Liver (tissue), 9 donors: Measurements from ENCODE around the gene PNMA6F. TPM values are rescaled to one million over a fixed set of nuclear protein-coding genes. Genes with fewer than 3 reads are reported as not detected.

Experiments
- DNase-seq: peaks from one replicate; pipeline ENCODE4 v3.0.0-alpha.2; 2017; ENCODE audit warnings: low spot score
- H3K27ac ChIP-seq, 2 donors: one replicate each; pipeline ENCODE4 v1.7.0; 2013; ENCODE audit warnings: inconsistent platforms in 2 of 2, low read length in 2 of 2, control low read depth in 1 of 2, low read depth in 1 of 2, mild to moderate bottlenecking in 1 of 2
- H3K27me3 ChIP-seq, 4 donors: one replicate each; pipeline versions ENCODE4 v1.6.1 to v1.7.0; 2013; ENCODE audit warnings: low read length in 3 of 4, inconsistent platforms in 1 of 4, mild to moderate bottlenecking in 1 of 4, moderate library complexity in 1 of 4; ENCODE audit not compliant: control insufficient read depth in 4 of 4, insufficient read depth in 4 of 4
- H3K36me3 ChIP-seq, 4 donors: one replicate each; pipeline versions ENCODE4 v1.6.1 to v1.7.0; 2013; ENCODE audit warnings: low read length in 3 of 4, mild to moderate bottlenecking in 3 of 4, low read depth in 1 of 4, moderate library complexity in 1 of 4; ENCODE audit not compliant: control insufficient read depth in 4 of 4, insufficient read depth in 3 of 4
- H3K4me1 ChIP-seq, 4 donors: one replicate each; pipeline versions ENCODE4 v1.6.1 to v1.7.0; 2013; ENCODE audit warnings: low read length in 3 of 4, mild to moderate bottlenecking in 3 of 4, moderate library complexity in 1 of 4; ENCODE audit not compliant: control insufficient read depth in 4 of 4, insufficient read depth in 4 of 4
- H3K4me3 ChIP-seq, 3 donors: one replicate each; pipeline versions ENCODE4 v1.6.1 to v1.7.0; 2013; ENCODE audit warnings: low read length in 3 of 3, control low read depth in 1 of 3, low read depth in 1 of 3, mild to moderate bottlenecking in 1 of 3
- H3K9ac ChIP-seq, 2 donors: one replicate each; pipeline ENCODE4 v1.7.0; 2013; ENCODE audit warnings: low read length in 2 of 2, mild to moderate bottlenecking in 2 of 2, moderate library complexity in 2 of 2, control low read depth in 1 of 2, low read depth in 1 of 2
- H3K9me3 ChIP-seq, 4 donors: one replicate each; pipeline versions ENCODE4 v1.6.1 to v1.7.0; 2013; ENCODE audit warnings: low read length in 3 of 4; ENCODE audit not compliant: control insufficient read depth in 4 of 4
- FOXA1 ChIP-seq: IDR thresholded peaks from 2 replicates; pipeline ENCODE4 v1.6.1; 2016; ENCODE audit warnings: antibody characterized with exemption
- FOXA2 ChIP-seq: IDR thresholded peaks from 2 replicates; pipeline ENCODE4 v1.6.1; 2016; ENCODE audit warnings: antibody characterized with exemption
- GABPA ChIP-seq, 2 donors: IDR thresholded peaks in 1 of 2; conservative IDR thresholded peaks in 1 of 2; 2 replicates each; pipeline ENCODE4 v1.6.1; 2016; ENCODE audit warnings: antibody characterized with exemption in 2 of 2, mild to moderate bottlenecking in 1 of 2, moderate library complexity in 1 of 2
- HNF4A ChIP-seq, 2 donors: conservative IDR thresholded peaks; 2 replicates each; pipeline ENCODE4 v1.6.1; 2016; ENCODE audit warnings: antibody characterized with exemption in 2 of 2, mild to moderate bottlenecking in 2 of 2
- HNF4G ChIP-seq: IDR thresholded peaks from 2 replicates; pipeline ENCODE4 v1.6.1; 2016; ENCODE audit warnings: antibody characterized with exemption
- JUND ChIP-seq, 2 donors: IDR thresholded peaks; 2 replicates each; pipeline ENCODE4 v1.6.1; 2016; ENCODE audit warnings: antibody characterized with exemption in 2 of 2
- RAD21 ChIP-seq, 2 donors: IDR thresholded peaks; 2 replicates each; pipeline ENCODE4 v1.6.1; 2016; ENCODE audit warnings: antibody characterized with exemption in 2 of 2, mild to moderate bottlenecking in 2 of 2
- RXRA ChIP-seq, 2 donors: IDR thresholded peaks; 2 replicates each; pipeline ENCODE4 v1.6.1; 2017 to 2018; ENCODE audit warnings: antibody characterized with exemption in 2 of 2, mild to moderate bottlenecking in 1 of 2
- TAF1 ChIP-seq: conservative IDR thresholded peaks from 2 replicates; pipeline ENCODE4 v1.6.1; 2016; ENCODE audit warnings: antibody characterized with exemption, mild to moderate bottlenecking
- YY1 ChIP-seq: IDR thresholded peaks from 2 replicates; pipeline ENCODE4 v1.6.1; 2016; ENCODE audit warnings: antibody characterized with exemption, mild to moderate bottlenecking
- WGBS: extraction: QIAGEN DNeasy Blood & Tissue Kit; methylation state at CpG from one replicate; pipeline ENCODE4 v1.1.7; 2013; 5-methylcytosine and 5-hydroxymethylcytosine counted together
- polyA plus RNA-seq, 2 donors: library from polyadenylated mRNA; stranded (reverse) in 1 of 2; unstranded in 1 of 2; fragments of 200-250 nt in 1 of 2; fragments of >200 nt in 1 of 2; fragmentation: Nextera tagmentation in 1 of 2; extraction: Ambion mirVana in 1 of 2; gene quantifications; one replicate each; pipeline versions ENCODE4 v1.2.1 to v1.2.3, GENCODE V29; 2013 to 2015
- total RNA-seq, 2 donors: library from RNA; depleted of rRNA; stranded (reverse); fragments of >200 nt; gene quantifications; one replicate each; pipeline ENCODE4 v1.2.3, GENCODE V29; 2014
- TF ChIP-seq, protein P1 (sequence below): fragments of 150-350 bp; IDR thresholded peaks from 2 replicates; pipeline ENCODE4 v1.5.1; 2017; ENCODE audit warnings: improper control_type of control experiment, low read depth, low read length; ENCODE audit not compliant: missing input control
- TF ChIP-seq, protein P2 (sequence below): IDR thresholded peaks from 2 replicates; pipeline ENCODE4 v1.6.1; 2016; ENCODE audit warnings: antibody characterized with exemption
- TF ChIP-seq, protein P3 (sequence below): IDR thresholded peaks from 2 replicates; pipeline ENCODE4 v1.6.1; 2016; ENCODE audit warnings: antibody characterized with exemption
- TF ChIP-seq, protein P4 (sequence below): IDR thresholded peaks from 2 replicates; pipeline ENCODE4 v1.6.1; 2016; ENCODE audit warnings: antibody characterized with exemption, mild to moderate bottlenecking
- donor health status: healthy.
- donor health status: healthy.
- donor health status: healthy.
- donor health status: healthy.
- donor health status: healthy.

Gene PNMA6F
- total and polyA plus RNA-seq, 4 donors = not detected

DNA sequence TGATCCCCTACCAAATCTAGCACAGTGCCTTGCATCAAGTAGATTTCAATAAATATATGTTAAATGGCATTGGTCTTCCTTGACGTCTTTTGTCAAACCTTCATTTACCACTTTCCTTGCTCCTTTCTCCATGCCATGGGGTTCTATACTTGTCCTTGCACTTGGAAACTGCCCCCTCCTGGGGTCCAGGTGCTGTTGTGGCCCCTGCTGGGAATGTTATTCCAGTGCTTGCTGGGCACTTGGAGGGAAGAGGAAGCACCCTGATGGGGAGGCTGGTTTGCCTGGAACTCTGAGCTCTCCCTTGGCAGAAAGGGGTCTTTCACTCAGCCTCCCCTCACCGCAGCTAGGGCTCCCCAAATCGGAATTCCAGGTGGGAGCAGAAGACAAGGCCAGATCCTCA lies 31.3 kb upstream of the PNMA6F start (continued):
- TF ChIP-seq, protein P1, sequence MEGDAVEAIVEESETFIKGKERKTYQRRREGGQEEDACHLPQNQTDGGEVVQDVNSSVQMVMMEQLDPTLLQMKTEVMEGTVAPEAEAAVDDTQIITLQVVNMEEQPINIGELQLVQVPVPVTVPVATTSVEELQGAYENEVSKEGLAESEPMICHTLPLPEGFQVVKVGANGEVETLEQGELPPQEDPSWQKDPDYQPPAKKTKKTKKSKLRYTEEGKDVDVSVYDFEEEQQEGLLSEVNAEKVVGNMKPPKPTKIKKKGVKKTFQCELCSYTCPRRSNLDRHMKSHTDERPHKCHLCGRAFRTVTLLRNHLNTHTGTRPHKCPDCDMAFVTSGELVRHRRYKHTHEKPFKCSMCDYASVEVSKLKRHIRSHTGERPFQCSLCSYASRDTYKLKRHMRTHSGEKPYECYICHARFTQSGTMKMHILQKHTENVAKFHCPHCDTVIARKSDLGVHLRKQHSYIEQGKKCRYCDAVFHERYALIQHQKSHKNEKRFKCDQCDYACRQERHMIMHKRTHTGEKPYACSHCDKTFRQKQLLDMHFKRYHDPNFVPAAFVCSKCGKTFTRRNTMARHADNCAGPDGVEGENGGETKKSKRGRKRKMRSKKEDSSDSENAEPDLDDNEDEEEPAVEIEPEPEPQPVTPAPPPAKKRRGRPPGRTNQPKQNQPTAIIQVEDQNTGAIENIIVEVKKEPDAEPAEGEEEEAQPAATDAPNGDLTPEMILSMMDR = no peak
- TF ChIP-seq HNF4G (no peak), RXRA (IDR thresholded peaks at IDR 0.05) (no peak), RAD21 (IDR thresholded peaks at IDR 0.05) (no peak), GABPA (IDR thresholded peaks at IDR 0.05 in 1 of 2, conservative IDR thresholded peaks at IDR 0.05 in 1 of 2) (no peak), FOXA2 (no peak), TAF1 (no peak), FOXA1 (no peak), JUND (IDR thresholded peaks at IDR 0.05) (no peak)

DNA sequence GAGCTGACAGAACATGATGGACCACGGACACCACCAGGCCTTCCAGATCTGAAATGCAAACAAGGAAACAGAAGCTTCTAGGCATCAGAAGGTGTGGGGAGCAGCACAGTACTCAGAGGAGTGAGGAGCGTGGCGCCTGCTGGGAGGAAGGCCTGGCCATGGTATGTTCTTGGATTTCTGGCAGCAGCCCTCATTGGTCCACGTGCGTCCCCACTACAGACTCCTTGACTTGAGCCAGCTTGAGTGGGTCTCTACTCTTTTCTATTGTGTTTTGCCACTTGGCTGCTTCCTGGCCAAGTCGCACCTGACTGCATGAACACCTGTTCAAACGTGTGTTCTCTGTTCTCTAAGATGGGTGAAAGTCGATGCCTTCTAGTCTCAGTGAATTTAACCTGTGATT lies 30.4 kb upstream of the PNMA6F start:
- H3K9ac ChIP-seq = no peak overlapping the region
- 94% methylated on average over 8 of the region's 8 CpGs for WGBS

DNA sequence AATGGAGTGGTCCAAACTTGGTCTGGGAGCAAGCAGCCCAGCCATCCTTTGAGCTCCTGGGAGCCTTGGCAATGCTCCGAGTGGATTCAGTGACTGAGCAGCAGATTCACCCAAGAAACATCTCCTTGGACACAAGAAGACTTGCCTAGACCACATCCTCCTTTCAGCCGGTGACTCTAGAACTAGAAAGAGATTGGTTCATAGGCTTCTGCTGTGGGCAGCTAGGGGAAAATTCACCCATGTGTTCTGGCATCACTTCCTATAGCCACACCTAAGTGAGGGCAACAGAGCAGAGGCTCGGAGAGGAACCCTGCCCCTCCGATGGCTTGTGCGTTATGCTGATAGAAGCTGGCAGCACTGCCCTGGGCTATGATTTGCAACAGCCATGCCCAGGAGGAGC lies 28.4 kb upstream of the PNMA6F start:
- Histone ChIP-seq H3K4me1 (peaks cover 0 to 2% (median 0%) of the 10 kb centered on the region in 4 donors), H3K36me3 (peaks cover 1 to 33% (median 11%) of the 10 kb centered on the region in 4 donors), H3K27ac (no peak overlapping the region), H3K4me3 (no peak overlapping the region), H3K27me3 (no peaks in the 10 kb centered on the region), H3K9me3 (no peaks in the 10 kb centered on the region), H3K9ac (no peak overlapping the region)
- DNase-seq = no peak
- 96% methylated on average over 5 of the region's 5 CpGs for WGBS
- TF ChIP-seq, protein P2, sequence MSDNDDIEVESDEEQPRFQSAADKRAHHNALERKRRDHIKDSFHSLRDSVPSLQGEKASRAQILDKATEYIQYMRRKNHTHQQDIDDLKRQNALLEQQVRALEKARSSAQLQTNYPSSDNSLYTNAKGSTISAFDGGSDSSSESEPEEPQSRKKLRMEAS = no peak
- TF ChIP-seq, protein P3, sequence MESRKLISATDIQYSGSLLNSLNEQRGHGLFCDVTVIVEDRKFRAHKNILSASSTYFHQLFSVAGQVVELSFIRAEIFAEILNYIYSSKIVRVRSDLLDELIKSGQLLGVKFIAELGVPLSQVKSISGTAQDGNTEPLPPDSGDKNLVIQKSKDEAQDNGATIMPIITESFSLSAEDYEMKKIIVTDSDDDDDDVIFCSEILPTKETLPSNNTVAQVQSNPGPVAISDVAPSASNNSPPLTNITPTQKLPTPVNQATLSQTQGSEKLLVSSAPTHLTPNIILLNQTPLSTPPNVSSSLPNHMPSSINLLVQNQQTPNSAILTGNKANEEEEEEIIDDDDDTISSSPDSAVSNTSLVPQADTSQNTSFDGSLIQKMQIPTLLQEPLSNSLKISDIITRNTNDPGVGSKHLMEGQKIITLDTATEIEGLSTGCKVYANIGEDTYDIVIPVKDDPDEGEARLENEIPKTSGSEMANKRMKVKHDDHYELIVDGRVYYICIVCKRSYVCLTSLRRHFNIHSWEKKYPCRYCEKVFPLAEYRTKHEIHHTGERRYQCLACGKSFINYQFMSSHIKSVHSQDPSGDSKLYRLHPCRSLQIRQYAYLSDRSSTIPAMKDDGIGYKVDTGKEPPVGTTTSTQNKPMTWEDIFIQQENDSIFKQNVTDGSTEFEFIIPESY = no peak
- TF ChIP-seq FOXA2 (no peak), TAF1 (no peak), GABPA (IDR thresholded peaks at IDR 0.05 in 1 of 2, conservative IDR thresholded peaks at IDR 0.05 in 1 of 2) (no peak), YY1 (no peak), HNF4A (conservative IDR thresholded peaks at IDR 0.05) (no peak), HNF4G (no peak)
- TF ChIP-seq, protein P1 = no peak

More for the DNA sequence above, 30.4 kb upstream of the PNMA6F start:
- Histone ChIP-seq H3K4me1 (peaks cover 0 to 2% (median 0%) of the 10 kb centered on the region in 4 donors), H3K27me3 (no peaks in the 10 kb centered on the region), H3K4me3 (no peak overlapping the region), H3K36me3 (peaks cover 0 to 22% (median 8%) of the 10 kb centered on the region in 4 donors), H3K9me3 (no peaks in the 10 kb centered on the region), H3K27ac (no peak overlapping the region)
- TF ChIP-seq, protein P4, sequence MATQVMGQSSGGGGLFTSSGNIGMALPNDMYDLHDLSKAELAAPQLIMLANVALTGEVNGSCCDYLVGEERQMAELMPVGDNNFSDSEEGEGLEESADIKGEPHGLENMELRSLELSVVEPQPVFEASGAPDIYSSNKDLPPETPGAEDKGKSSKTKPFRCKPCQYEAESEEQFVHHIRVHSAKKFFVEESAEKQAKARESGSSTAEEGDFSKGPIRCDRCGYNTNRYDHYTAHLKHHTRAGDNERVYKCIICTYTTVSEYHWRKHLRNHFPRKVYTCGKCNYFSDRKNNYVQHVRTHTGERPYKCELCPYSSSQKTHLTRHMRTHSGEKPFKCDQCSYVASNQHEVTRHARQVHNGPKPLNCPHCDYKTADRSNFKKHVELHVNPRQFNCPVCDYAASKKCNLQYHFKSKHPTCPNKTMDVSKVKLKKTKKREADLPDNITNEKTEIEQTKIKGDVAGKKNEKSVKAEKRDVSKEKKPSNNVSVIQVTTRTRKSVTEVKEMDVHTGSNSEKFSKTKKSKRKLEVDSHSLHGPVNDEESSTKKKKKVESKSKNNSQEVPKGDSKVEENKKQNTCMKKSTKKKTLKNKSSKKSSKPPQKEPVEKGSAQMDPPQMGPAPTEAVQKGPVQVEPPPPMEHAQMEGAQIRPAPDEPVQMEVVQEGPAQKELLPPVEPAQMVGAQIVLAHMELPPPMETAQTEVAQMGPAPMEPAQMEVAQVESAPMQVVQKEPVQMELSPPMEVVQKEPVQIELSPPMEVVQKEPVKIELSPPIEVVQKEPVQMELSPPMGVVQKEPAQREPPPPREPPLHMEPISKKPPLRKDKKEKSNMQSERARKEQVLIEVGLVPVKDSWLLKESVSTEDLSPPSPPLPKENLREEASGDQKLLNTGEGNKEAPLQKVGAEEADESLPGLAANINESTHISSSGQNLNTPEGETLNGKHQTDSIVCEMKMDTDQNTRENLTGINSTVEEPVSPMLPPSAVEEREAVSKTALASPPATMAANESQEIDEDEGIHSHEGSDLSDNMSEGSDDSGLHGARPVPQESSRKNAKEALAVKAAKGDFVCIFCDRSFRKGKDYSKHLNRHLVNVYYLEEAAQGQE = no peak
- no peak for DNase-seq
